GM23338 (cell line): ENCODE results near the gene MND1. TPM values are rescaled to one million over a fixed set of nuclear protein-coding genes. Genes with fewer than 3 reads are reported as not detected.

Experiments
- ATAC-seq: fragments of 200-7000 bp; cut with Tn5 transposase; 3 replicates; pipeline ENCODE4 v1.9.1; 2020
- DNase-seq: peaks from one replicate; pipeline ENCODE4 v3.0.0-alpha.2; 2015; ENCODE audit warnings: low spot score
- H2AFZ ChIP-seq: fragments of 200-600 bp; sonication (generic); 2 replicates; pipeline ENCODE4 v1.8.0; 2016; ENCODE audit warnings: antibody characterized with exemption, mild to moderate bottlenecking, moderate library complexity
- H3F3A ChIP-seq: fragments of 200-600 bp; sonication (generic); replicated peaks from 2 replicates; pipeline ENCODE4 v1.8.0; 2017; ENCODE audit warnings: antibody characterized with exemption, mixed run types, low read depth
- H3K27ac ChIP-seq: fragments of 200-600 bp; sonication (generic); 2 replicates; pipeline ENCODE4 v1.6.1; 2016; ENCODE audit warnings: low read depth
- H3K27me3 ChIP-seq: fragments of 200-600 bp; sonication (generic); 2 replicates; pipeline ENCODE4 v1.8.0; 2016; ENCODE audit warnings: mild to moderate bottlenecking, mixed run types, moderate library complexity; ENCODE audit not compliant: insufficient read depth
- H3K36me3 ChIP-seq: fragments of 200-600 bp; sonication (generic); 2 replicates; pipeline ENCODE4 v1.8.0; 2016; ENCODE audit warnings: mild to moderate bottlenecking; ENCODE audit not compliant: insufficient read depth
- H3K4me1 ChIP-seq: fragments of 200-600 bp; sonication (generic); 2 replicates; pipeline ENCODE4 v1.8.0; 2016; ENCODE audit warnings: mild to moderate bottlenecking, moderate library complexity; ENCODE audit not compliant: insufficient read depth
- H3K4me2 ChIP-seq: fragments of 200-600 bp; sonication (generic); 2 replicates; pipeline ENCODE4 v1.7.1; 2017; ENCODE audit warnings: mixed run types
- H3K4me3 ChIP-seq: fragments of 200-600 bp; sonication (generic); 2 replicates; pipeline ENCODE4 v1.6.1; 2016; ENCODE audit warnings: mixed run types
- H3K79me2 ChIP-seq: fragments of 200-600 bp; sonication (generic); replicated peaks from 2 replicates; pipeline ENCODE4 v1.8.0; 2017; ENCODE audit warnings: mild to moderate bottlenecking; ENCODE audit not compliant: insufficient read depth
- H3K9me2 ChIP-seq: fragments of 200-600 bp; sonication (generic); 2 replicates; pipeline ENCODE4 v1.8.0; 2017; ENCODE audit not compliant: insufficient read depth
- H4K20me1 ChIP-seq: fragments of 200-600 bp; sonication (generic); replicated peaks from 2 replicates; pipeline ENCODE4 v1.8.0; 2017; ENCODE audit warnings: mild to moderate bottlenecking; ENCODE audit not compliant: insufficient read depth
- H3K27ac Mint-ChIP-seq: 2 replicates; pipeline ENCODE4 v1.8.0; 2020; ENCODE audit warnings: inconsistent platforms, mild to moderate bottlenecking, moderate library complexity, mixed read lengths
- H3K27me3 Mint-ChIP-seq: 3 replicates; pipeline ENCODE4 v1.8.0; 2022; ENCODE audit warnings: low read depth, mild to moderate bottlenecking, moderate library complexity, mixed read lengths, inconsistent platforms; ENCODE audit not compliant: insufficient read depth, poor library complexity
- H3K36me3 Mint-ChIP-seq: 3 replicates; pipeline ENCODE4 v1.8.0; 2021; ENCODE audit warnings: low read depth, mild to moderate bottlenecking, inconsistent platforms, moderate library complexity, mixed read lengths
- H3K4me1 Mint-ChIP-seq: 3 replicates; pipeline ENCODE4 v1.8.0; 2020; ENCODE audit warnings: mild to moderate bottlenecking, inconsistent platforms, mixed read lengths
- H3K4me3 Mint-ChIP-seq: 3 replicates; pipeline ENCODE4 v1.8.0; 2021; ENCODE audit warnings: moderate library complexity, mild to moderate bottlenecking, inconsistent platforms, mixed read lengths
- H3K9me3 Mint-ChIP-seq: 3 replicates; pipeline ENCODE4 v1.8.0; 2020; ENCODE audit warnings: moderate library complexity, mild to moderate bottlenecking, inconsistent platforms, mixed read lengths
- CREB1 ChIP-seq: fragments of 250-450 bp; sonication (Bioruptor Pico); IDR thresholded peaks from 2 replicates; pipeline ENCODE4 v1.5.0; 2020; ENCODE audit warnings: low read depth, mild to moderate bottlenecking, moderate library complexity
- EZH2 ChIP-seq: fragments of 200-600 bp; sonication (generic); IDR thresholded peaks from one replicate; pipeline ENCODE4 v1.8.0; 2017; ENCODE audit warnings: antibody characterized with exemption, mild to moderate bottlenecking, low read depth; ENCODE audit not compliant: unreplicated experiment
- EZH2phosphoT487 ChIP-seq: fragments of 200-600 bp; sonication (generic); IDR thresholded peaks from one replicate; pipeline ENCODE4 v1.8.1; 2018; ENCODE audit warnings: antibody characterized with exemption; ENCODE audit not compliant: unreplicated experiment
- JUNB ChIP-seq: IDR thresholded peaks from one replicate; pipeline ENCODE4 v1.6.1; 2016; ENCODE audit warnings: antibody characterized with exemption; ENCODE audit not compliant: unreplicated experiment
- NANOG ChIP-seq: IDR thresholded peaks from 2 replicates; pipeline ENCODE4 v1.6.1; 2016; ENCODE audit warnings: antibody characterized with exemption, borderline replicate concordance
- POLR2AphosphoS5 ChIP-seq: IDR thresholded peaks from 2 replicates; pipeline ENCODE4 v1.6.1; 2016; ENCODE audit warnings: antibody characterized with exemption, low read depth
- STAT1 ChIP-seq: IDR thresholded peaks from one replicate; pipeline ENCODE4 v1.6.1; 2016; ENCODE audit warnings: antibody characterized with exemption; ENCODE audit not compliant: unreplicated experiment
- ZNF114 ChIP-seq: fragments of 250-450 bp; sonication (Bioruptor Pico); IDR thresholded peaks from 2 replicates; pipeline ENCODE4 v1.5.0; 2020; ENCODE audit warnings: mild to moderate bottlenecking, moderate library complexity
- ZNF331 ChIP-seq: fragments of 250-450 bp; sonication (Bioruptor Pico); IDR thresholded peaks from 2 replicates; pipeline ENCODE4 v1.5.0; 2020; ENCODE audit warnings: low read depth, mild to moderate bottlenecking, moderate library complexity
- polyA plus RNA-seq: library from polyadenylated mRNA; unstranded; fragments of >200 nt; fragmentation: Nextera tagmentation; extraction: Ambion mirVana; gene quantifications from 2 replicates; pipeline ENCODE4 v1.2.1, GENCODE V29; 2016
- total RNA-seq: library from RNA; depleted of rRNA; stranded (reverse); fragments of >200 nt; shearing (Covaris generic); gene quantifications from 2 replicates; pipeline ENCODE4 v1.2.3, GENCODE V29; 2014
- TF ChIP-seq, protein P1 (sequence below): IDR thresholded peaks from one replicate; pipeline ENCODE4 v1.6.1; 2018; ENCODE audit warnings: antibody characterized with exemption; ENCODE audit not compliant: unreplicated experiment
- TF ChIP-seq, protein P2 (sequence below): fragments of 250-450 bp; sonication (Bioruptor Pico); IDR thresholded peaks from 2 replicates; pipeline ENCODE4 v1.5.0; 2020; ENCODE audit warnings: mild to moderate bottlenecking, moderate library complexity
- TF ChIP-seq, protein P3 (sequence below), 2 experiments: fragments of 200-600 bp in 1 of 2; sonication (generic) in 1 of 2; conservative IDR thresholded peaks; 2 replicates each; pipeline versions ENCODE4 v1.5.1 to v1.6.1; 2016 to 2017; ENCODE audit warnings: antibody characterized with exemption in 2 of 2, low read depth in 2 of 2, mild to moderate bottlenecking in 2 of 2, moderate library complexity in 1 of 2
- TF ChIP-seq, protein P4 (sequence below): IDR thresholded peaks from 2 replicates; pipeline ENCODE4 v1.6.1; 2016; ENCODE audit warnings: antibody characterized with exemption

The MND1 gene
- total and polyA plus RNA-seq, 2 experiments from 2014 or later, result 22.5 to 63.5 TPM

DNA sequence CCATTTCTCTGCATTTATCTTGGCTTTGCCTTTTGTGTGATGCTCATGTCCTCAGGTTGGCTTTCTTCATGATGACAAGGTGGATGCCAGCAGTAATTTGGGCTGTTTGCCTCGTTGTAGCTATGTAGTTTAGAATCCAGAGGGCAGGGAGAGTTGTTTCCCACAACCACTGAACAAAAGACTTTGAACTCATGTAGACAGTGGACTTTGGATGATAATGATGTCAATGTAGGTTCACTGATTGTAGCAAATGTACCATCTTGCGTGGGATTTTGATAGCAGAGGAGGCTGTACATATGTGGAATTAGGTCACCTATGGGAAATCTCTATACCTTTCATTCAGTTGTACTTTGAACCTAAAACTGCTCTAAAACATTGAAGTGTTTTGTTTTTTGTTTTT lies 41.3 kb downstream of the MND1 start:
- peaks cover 6% of the 10 kb centered on the region for H3K4me1 Mint-ChIP-seq
- Histone ChIP-seq H3K36me3 (no peaks in the 10 kb centered on the region), H3K27me3 (no peaks in the 10 kb centered on the region), H2AFZ (no peak overlapping the region), H3K9me2 (no peaks in the 10 kb centered on the region), H3K27ac (no peak overlapping the region), H3F3A (no peaks in the 10 kb centered on the region), H3K4me3 (no peak overlapping the region), H3K4me2 (no peak overlapping the region), H3K4me1 (no peaks in the 10 kb centered on the region), H3K79me2 (no peaks in the 10 kb centered on the region), H4K20me1 (no peaks in the 10 kb centered on the region)
- no peak overlapping the region for H3K27ac Mint-ChIP-seq
- DNase-seq (no peak), ATAC-seq (no peak)
- H3K9me3 Mint-ChIP-seq, result no peaks in the 10 kb centered on the region
- peaks cover 11% of the 10 kb centered on the region; the same call in 1 of the 3 replicates for H3K36me3 Mint-ChIP-seq
- H3K4me3 Mint-ChIP-seq, result no peak overlapping the region
- peaks cover 1% of the 10 kb centered on the region for H3K27me3 Mint-ChIP-seq
- no peak for TF ChIP-seq ZNF114 (CRISPR knock-in tag)
- TF ChIP-seq NANOG, result no peak
- TF ChIP-seq ZNF331 (CRISPR knock-in tag), result no peak
- TF ChIP-seq JUNB, result no peak
- TF ChIP-seq POLR2AphosphoS5, result no peak
- TF ChIP-seq, protein P1, sequence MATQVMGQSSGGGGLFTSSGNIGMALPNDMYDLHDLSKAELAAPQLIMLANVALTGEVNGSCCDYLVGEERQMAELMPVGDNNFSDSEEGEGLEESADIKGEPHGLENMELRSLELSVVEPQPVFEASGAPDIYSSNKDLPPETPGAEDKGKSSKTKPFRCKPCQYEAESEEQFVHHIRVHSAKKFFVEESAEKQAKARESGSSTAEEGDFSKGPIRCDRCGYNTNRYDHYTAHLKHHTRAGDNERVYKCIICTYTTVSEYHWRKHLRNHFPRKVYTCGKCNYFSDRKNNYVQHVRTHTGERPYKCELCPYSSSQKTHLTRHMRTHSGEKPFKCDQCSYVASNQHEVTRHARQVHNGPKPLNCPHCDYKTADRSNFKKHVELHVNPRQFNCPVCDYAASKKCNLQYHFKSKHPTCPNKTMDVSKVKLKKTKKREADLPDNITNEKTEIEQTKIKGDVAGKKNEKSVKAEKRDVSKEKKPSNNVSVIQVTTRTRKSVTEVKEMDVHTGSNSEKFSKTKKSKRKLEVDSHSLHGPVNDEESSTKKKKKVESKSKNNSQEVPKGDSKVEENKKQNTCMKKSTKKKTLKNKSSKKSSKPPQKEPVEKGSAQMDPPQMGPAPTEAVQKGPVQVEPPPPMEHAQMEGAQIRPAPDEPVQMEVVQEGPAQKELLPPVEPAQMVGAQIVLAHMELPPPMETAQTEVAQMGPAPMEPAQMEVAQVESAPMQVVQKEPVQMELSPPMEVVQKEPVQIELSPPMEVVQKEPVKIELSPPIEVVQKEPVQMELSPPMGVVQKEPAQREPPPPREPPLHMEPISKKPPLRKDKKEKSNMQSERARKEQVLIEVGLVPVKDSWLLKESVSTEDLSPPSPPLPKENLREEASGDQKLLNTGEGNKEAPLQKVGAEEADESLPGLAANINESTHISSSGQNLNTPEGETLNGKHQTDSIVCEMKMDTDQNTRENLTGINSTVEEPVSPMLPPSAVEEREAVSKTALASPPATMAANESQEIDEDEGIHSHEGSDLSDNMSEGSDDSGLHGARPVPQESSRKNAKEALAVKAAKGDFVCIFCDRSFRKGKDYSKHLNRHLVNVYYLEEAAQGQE, result no peak
- no peak for TF ChIP-seq EZH2
- no peak for TF ChIP-seq CREB1
- no peak for TF ChIP-seq STAT1
- TF ChIP-seq, protein P2, sequence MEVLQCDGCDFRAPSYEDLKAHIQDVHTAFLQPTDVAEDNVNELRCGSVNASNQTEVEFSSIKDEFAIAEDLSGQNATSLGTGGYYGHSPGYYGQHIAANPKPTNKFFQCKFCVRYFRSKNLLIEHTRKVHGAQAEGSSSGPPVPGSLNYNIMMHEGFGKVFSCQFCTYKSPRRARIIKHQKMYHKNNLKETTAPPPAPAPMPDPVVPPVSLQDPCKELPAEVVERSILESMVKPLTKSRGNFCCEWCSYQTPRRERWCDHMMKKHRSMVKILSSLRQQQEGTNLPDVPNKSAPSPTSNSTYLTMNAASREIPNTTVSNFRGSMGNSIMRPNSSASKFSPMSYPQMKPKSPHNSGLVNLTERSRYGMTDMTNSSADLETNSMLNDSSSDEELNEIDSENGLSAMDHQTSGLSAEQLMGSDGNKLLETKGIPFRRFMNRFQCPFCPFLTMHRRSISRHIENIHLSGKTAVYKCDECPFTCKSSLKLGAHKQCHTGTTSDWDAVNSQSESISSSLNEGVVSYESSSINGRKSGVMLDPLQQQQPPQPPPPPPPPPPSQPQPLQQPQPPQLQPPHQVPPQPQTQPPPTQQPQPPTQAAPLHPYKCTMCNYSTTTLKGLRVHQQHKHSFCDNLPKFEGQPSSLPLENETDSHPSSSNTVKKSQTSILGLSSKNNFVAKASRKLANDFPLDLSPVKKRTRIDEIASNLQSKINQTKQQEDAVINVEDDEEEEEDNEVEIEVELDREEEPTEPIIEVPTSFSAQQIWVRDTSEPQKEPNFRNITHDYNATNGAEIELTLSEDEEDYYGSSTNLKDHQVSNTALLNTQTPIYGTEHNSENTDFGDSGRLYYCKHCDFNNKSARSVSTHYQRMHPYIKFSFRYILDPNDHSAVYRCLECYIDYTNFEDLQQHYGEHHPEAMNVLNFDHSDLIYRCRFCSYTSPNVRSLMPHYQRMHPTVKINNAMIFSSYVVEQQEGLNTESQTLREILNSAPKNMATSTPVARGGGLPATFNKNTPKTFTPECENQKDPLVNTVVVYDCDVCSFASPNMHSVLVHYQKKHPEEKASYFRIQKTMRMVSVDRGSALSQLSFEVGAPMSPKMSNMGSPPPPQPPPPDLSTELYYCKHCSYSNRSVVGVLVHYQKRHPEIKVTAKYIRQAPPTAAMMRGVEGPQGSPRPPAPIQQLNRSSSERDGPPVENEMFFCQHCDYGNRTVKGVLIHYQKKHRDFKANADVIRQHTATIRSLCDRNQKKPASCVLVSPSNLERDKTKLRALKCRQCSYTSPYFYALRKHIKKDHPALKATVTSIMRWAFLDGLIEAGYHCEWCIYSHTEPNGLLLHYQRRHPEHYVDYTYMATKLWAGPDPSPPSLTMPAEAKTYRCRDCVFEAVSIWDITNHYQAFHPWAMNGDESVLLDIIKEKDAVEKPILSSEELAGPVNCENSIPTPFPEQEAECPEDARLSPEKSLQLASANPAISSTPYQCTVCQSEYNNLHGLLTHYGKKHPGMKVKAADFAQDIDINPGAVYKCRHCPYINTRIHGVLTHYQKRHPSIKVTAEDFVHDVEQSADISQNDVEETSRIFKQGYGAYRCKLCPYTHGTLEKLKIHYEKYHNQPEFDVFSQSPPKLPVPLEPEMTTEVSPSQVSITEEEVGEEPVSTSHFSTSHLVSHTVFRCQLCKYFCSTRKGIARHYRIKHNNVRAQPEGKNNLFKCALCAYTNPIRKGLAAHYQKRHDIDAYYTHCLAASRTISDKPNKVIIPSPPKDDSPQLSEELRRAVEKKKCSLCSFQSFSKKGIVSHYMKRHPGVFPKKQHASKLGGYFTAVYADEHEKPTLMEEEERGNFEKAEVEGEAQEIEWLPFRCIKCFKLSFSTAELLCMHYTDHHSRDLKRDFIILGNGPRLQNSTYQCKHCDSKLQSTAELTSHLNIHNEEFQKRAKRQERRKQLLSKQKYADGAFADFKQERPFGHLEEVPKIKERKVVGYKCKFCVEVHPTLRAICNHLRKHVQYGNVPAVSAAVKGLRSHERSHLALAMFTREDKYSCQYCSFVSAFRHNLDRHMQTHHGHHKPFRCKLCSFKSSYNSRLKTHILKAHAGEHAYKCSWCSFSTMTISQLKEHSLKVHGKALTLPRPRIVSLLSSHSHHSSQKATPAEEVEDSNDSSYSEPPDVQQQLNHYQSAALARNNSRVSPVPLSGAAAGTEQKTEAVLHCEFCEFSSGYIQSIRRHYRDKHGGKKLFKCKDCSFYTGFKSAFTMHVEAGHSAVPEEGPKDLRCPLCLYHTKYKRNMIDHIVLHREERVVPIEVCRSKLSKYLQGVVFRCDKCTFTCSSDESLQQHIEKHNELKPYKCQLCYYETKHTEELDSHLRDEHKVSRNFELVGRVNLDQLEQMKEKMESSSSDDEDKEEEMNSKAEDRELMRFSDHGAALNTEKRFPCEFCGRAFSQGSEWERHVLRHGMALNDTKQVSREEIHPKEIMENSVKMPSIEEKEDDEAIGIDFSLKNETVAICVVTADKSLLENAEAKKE, result no peak
- no peak for TF ChIP-seq EZH2phosphoT487
- TF ChIP-seq, protein P3, sequence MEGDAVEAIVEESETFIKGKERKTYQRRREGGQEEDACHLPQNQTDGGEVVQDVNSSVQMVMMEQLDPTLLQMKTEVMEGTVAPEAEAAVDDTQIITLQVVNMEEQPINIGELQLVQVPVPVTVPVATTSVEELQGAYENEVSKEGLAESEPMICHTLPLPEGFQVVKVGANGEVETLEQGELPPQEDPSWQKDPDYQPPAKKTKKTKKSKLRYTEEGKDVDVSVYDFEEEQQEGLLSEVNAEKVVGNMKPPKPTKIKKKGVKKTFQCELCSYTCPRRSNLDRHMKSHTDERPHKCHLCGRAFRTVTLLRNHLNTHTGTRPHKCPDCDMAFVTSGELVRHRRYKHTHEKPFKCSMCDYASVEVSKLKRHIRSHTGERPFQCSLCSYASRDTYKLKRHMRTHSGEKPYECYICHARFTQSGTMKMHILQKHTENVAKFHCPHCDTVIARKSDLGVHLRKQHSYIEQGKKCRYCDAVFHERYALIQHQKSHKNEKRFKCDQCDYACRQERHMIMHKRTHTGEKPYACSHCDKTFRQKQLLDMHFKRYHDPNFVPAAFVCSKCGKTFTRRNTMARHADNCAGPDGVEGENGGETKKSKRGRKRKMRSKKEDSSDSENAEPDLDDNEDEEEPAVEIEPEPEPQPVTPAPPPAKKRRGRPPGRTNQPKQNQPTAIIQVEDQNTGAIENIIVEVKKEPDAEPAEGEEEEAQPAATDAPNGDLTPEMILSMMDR (conservative IDR thresholded peaks at IDR 0.05; ENCODE audit: low read depth in 2 of 2), result no peak
- TF ChIP-seq, protein P4, sequence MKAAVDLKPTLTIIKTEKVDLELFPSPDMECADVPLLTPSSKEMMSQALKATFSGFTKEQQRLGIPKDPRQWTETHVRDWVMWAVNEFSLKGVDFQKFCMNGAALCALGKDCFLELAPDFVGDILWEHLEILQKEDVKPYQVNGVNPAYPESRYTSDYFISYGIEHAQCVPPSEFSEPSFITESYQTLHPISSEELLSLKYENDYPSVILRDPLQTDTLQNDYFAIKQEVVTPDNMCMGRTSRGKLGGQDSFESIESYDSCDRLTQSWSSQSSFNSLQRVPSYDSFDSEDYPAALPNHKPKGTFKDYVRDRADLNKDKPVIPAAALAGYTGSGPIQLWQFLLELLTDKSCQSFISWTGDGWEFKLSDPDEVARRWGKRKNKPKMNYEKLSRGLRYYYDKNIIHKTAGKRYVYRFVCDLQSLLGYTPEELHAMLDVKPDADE, result no peak
